ENCODE measurements around the gene LSAMP. TPM values are rescaled to one million over a fixed set of nuclear protein-coding genes. Genes with fewer than 3 reads are reported as not detected.

The LSAMP gene
- total and polyA plus RNA-seq, 9 of the 15 experiments (the other 6 are each of a cell fraction or from before 2014, with no cell fraction given) = 0.09 to 0.11 TPM; not detected in 7

GRCh38 chr3:116384717-116385116 is 60.6 kb downstream of the LSAMP start:
- no TSS peak for BruUV-seq (replicated peaks)
- POLR2A ChIA-PET = no interaction called here

More at GRCh38 chr3:116384717-116385116, 60.6 kb downstream of the LSAMP start:
- no peak overlapping the region for H3K27ac ChIP-seq (ENCODE audit: extremely low read depth, low read depth, low read length)
- in situ Hi-C loops (cut with MboI) = no loop called here
- H4K20me1 ChIP-seq (replicated peaks; ENCODE audit: control insufficient read depth, insufficient read depth, low read length) = no peaks in the 10 kb centered on the region
- H3K36me3 ChIP-seq (ENCODE audit: control insufficient read depth, insufficient read depth, low read length) = no peaks in the 10 kb centered on the region
- H3K4me2 ChIP-seq (ENCODE audit: insufficient read depth, low read length) = no peak overlapping the region
- H3K9me1 ChIP-seq (ENCODE audit: control insufficient read depth, insufficient read depth, low read length) = no peaks in the 10 kb centered on the region
- no peak for TF ChIP-seq ZNF551 (CRISPR knock-in tag; IDR thresholded peaks at IDR 0.05)
- no peak for TF ChIP-seq PBX2 (CRISPR knock-in tag; IDR thresholded peaks at IDR 0.05; ENCODE audit: low read depth)
- TF ChIP-seq PBX2 (tag; conservative IDR thresholded peaks at IDR 0.05; ENCODE audit: low read depth) = no peak
- no peak for TF ChIP-seq STAT6 (CRISPR knock-in tag; IDR thresholded peaks at IDR 0.05)
- CTCF ChIA-PET (ENCODE audit: low intra/inter-chr PET ratio) = no interaction called here
- intact Hi-C loops (cut with micrococcal nuclease) = no loop called here
- no peak overlapping the region for H2AFZ ChIP-seq (ENCODE audit: low read depth, low read length)
- FAIRE-seq (no peak), DNase-seq (ENCODE audit: extremely low read depth in 1 of 4, low spot score in 3 of 4) (no peak), ATAC-seq (no peak)
- H3K4me1 ChIP-seq (replicated peaks in 1 of 2; ENCODE audit: control insufficient read depth in 2 of 2, insufficient read depth in 2 of 2, low read length in 2 of 2) = no peaks in the 10 kb centered on the region
- H3K9ac ChIP-seq (ENCODE audit: insufficient read depth in 1 of 2, low read depth in 2 of 2, low read length in 2 of 2) = no peak overlapping the region
- 0% methylated on average over 2 of the region's 2 CpGs for WGBS (ENCODE audit: insufficient coverage, low coverage, missing lambda C conversion rate)
- H3K4me3 ChIP-seq = no peak overlapping the region
- no peaks in the 10 kb centered on the region for H3K27me3 ChIP-seq (ENCODE audit: control insufficient read depth in 2 of 2, insufficient read depth in 2 of 2, low read length in 2 of 2)
- H3K9me3 ChIP-seq (replicated peaks; ENCODE audit: control insufficient read depth, insufficient read depth, low read depth, low read length) = no peaks in the 10 kb centered on the region
- no peaks in the 10 kb centered on the region for H3K79me2 ChIP-seq (ENCODE audit: control insufficient read depth, insufficient read depth, low read length)
